ELF-1 (cell line): Measurements from ENCODE around the gene EEF2K.

Experiments used
- DNase-seq: peaks from one replicate; pipeline ENCODE4 v3.0.0-alpha.2; 2016; ENCODE audit warnings: low read depth, low spot score

The EEF2K gene

DNA sequence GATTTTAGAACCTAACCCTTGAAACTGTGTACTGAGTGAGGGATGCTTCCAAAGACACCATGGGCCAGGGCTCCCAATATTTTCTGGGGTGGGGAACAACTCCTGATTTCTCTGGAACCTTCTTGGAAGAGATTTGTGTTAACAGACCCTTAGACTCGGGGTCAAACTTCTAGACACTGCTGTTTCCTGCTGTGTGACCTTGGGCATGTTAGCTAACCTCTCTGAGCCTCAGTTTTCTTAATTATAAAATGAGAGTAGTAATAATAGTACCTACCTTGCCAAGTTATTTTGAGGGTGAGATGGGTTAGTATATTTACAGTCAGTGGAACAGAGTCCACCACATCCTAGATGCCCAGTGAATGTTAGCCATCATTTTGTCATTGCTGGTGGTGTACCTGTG lies 109.9 kb downstream of the EEF2K start:
- DNase-seq, result no peak

DNA sequence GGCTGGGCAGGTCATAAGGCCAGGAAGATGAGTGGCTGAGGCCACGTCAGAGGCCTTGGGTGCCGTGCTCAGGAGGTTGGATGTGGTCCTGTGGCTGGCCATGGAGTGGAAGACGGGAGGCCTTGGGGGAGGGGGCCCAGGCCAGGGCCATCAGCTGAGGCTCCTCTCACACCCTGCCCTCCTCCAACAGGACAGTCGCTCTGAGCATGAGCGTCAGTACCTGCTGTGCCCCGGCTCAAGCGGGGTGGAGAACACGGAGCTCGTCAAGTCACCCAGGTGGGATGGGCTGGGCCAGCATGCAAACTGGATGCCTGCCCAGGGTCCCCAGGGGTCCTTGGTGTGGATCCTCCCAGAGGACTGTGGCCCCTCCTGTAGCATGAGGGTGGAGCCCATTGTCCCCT lies 110.3 kb downstream of the EEF2K start:
- DNase-seq, result no peak

DNA sequence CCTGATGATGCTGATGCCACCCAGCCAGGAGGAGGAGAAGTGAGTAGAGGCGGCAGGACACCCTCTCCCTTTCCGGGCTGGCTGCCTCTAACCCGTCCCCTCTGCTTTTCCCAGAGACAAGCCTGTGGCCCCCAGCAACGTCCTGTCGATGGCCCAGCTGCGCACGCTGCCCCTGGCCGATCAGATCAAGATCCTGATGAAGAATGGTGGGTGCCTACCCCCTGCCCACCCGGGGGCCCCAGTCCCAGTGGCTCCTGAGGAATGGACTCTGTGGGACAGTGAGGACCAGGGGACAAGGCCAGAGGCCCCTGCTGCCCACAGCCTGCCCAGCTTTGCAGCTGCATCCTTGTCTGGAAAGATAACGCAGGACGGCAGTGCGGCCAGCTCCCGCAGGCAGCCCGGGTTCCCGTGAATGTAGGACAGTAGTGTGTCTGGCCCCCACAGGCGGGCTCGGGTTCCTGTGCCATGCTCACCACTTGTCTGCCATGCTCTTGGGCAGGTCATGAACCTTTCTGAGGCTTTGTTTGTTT lies 111.0 kb downstream of the EEF2K start:
- no peak for DNase-seq

DNA sequence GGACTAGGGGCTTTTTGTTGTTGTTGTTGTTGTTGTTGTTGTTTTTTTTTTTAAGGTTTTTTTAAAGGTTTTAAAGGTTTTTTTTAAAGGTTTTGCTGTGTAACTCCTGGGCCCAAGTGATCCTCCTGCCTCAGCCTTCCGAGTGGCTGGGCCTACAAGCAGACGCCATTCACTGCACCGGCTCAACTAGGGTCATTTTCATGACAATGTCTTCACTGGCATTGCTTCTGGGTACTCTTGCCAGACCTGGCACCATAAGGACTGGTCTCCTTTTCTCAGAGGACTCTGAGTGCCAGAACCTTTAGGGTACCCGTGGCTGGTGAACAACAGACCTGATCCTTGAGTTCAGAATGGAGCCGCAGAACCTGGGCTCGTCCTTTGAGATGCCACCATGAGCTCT lies 111.5 kb downstream of the EEF2K start:
- DNase-seq, result no peak

DNA sequence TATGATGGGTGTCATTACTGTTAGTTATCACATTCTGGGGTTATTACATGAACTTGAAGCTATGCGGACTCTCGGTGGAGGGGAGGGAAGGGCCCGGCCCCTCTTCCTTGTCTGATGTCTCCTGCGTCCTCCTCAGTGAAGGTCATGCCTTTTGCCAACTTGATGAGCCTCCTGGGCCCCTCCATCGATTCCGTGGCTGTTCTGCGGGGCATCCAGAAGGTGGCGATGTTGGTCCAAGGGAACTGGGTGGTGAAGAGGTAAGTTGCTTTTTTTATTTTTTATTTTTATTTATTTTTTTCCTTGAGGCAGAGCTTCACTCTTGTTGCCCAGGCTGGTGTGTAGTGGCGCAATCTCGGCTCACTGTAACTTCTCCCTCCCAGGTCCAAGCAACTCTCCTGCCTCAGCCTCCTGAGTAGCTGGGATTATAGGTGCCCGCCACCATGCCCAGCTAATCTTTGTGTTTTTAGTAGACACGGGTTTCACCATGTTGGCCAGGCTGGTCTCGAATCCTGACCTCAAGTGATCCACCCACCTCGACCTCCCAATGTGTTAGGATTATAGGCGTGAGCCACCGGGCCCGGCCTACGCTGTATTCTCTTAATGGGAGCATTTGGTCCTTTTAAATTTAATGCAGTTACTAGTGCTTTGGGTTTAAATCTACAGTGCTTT lies 112.7 kb downstream of the EEF2K start:
- DNase-seq, result peak; percentile 62

DNA sequence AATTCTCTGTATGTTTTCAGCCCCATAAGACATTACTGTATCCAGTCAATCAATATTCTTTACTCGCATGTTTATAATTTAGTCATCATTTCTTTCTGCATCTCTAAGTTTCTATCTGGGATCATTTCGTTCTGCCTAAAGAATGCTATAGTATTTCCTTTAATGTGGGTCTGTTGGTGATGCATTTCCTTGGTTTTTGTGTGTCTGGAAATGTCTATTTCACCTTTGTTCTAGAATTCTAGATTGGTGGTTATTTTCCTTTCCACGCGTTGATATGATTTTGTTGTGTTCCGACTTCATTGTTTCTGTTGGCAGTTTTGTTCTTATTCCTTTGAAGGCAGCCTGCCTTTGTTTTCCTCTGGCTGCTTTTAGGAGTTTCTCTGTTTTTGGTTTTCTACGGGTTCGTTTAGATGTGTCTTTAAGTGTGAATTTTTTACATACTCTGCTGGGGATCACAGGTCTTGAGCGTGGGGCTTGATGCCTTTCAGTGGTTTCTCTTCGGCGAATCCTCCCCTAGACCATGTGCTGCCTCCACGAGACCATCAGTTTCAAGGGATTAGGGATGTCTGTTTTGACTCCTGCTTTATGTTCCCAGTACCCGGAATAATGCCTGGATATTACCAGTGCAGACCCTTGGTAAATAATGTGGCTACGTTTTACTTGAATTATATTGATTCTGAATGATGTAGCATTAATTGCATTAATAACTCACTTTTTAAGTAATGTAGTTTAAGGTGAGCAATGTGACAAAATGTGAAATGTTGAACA lies 114.7 kb downstream of the EEF2K start:
- DNase-seq, result no peak

DNA sequence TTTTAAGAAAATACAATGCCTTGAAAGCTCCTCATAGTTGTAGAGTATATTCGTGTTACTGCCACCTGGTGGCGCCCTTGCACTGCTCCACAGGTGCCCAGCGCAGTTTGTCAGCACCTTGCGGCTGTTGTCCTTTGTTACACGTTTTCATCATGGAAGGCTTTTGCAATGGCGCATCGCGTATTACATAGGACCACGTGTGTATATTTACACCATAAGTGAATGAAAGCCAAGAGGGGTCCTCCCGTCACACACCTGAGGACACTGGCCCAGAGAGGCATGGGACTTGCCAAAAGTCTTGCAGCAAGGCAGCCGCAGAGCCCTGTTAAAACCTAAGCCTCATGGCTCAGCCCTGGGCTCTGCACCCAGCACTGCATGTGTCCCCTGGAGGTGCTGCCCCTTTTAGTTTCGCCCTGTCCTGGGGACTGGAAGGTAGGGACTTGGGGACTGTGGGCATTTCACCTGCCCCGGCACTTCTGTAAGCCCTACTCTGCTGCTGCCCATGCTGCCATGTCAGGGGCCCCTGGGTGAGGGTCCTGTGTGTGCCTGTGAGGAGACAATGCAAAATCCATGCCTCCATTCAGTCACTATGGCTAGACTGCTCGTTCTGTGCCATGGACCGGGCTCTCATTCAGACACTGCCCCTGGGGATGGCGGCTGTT lies 115.4 kb downstream of the EEF2K start:
- DNase-seq, result peak; percentile 53

DNA sequence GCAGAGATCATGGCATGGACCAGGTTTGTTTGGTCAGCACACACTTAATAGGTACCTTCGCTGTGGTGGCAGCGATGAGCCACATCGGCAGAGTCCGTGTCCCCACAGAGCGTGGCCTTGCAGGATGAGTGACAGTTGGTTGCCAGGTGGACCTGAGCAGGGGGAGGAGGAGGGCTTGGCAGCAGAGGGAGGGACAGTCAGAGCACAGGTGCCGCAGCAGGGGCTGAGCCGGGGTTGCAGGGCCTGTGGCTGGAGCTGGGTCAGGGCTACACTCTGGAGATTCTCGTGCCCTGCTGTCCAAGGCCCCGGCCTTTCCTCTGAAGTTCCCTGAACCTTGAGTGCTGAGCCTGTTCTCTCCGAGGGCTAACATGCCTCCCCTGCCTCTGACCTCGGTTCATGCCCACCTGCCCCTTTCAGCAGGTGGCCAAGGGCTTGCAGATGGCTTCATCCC lies 116.0 kb downstream of the EEF2K start:
- DNase-seq, result no peak

DNA sequence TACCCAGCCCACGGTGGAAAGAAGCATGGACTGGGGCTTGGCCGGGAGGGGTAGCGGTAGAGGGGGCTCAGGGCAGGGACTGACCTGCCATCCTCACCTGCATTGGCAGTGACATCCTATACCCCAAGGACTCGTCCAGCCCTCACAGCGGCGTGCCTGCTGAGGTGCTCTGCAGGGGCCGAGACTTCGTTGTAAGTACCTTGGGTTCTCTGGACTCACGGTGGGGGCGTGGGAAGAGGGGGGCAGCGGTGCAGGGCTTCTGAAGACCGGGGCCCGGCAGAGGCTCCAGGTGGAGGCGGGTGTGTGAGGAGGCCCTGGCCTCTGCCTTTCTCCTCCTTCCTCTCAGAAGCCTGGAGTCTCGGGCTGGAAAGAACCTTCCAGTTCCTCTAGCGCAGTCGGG lies 116.7 kb downstream of the EEF2K start:
- no peak for DNase-seq

DNA sequence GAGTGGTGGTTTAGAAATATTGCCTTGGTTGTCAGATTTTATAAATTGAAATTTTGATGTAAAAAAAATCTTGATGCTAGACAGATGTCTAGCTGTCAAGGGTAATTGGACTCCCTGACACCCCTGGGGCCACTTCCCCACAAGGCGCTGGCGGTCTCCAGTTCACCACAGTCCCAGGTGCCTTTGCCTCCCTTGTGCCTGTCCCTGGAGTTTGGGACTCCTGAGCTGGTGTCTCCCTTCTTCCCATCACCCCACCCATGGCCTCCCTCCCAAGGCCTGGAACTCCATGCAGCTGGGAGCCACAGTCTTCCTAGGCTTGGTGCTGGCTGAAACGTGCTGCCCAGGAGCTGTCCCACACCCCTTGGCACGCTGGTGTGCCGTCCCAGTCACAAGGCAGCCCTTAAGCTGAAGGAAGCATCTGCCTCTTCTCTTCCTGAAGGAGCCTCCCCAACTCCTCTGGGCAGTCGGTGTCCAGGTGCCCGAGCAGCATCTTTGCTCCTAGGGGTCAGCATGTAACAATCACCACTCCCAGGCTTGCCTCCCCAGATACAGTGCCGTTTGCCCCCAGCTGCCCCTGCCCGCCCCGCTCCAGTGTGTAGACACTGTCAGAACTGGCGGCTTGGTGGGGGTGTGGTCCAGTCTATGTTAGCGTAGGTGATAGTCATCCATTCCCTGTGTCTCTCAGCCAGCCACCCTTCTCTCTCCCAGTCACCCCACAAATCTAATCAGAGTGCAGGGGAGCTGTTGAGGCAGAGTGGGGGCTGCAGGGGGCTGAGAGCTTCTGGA lies 117.3 kb downstream of the EEF2K start:
- no peak for DNase-seq

DNA sequence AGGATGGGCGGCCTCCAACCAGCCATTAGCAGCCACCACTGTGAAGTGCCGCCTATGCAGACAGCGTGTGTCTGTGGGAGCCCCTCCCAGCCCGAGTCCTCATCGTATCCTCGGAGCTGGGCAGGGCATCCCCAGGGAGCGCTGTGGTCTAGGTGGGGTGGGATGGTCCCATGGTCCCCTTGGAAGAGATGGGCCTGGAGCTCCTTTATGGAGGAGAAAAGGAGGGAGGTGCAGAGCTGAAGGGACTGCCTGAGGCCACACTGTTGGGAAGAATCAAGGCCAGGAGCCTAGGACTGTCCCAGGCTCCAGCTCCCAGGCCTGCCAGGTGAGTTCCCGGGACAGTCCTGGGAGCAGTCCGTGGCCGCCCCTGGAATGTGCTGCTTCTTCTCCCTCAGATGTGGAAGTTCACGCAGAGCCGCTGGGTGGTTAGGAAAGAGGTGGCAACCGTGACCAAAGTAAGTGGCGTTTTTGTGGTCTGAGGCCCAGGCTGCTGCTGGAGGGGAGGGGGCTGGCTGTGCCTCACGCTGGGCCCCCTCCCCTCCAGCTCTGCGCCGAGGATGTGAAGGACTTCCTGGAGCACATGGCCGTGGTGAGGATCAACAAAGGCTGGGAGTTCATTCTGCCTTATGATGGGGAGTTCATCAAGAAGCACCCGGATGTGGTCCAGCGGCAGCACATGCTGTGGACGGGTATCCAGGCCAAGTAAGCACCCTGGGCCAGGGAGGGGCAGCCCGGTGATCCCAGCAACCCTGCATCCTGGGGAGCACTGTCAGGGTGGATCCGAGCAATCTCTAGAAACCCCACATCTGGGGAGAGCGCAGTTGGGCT lies 118.1 kb downstream of the EEF2K start:
- DNase-seq, result no peak

DNA sequence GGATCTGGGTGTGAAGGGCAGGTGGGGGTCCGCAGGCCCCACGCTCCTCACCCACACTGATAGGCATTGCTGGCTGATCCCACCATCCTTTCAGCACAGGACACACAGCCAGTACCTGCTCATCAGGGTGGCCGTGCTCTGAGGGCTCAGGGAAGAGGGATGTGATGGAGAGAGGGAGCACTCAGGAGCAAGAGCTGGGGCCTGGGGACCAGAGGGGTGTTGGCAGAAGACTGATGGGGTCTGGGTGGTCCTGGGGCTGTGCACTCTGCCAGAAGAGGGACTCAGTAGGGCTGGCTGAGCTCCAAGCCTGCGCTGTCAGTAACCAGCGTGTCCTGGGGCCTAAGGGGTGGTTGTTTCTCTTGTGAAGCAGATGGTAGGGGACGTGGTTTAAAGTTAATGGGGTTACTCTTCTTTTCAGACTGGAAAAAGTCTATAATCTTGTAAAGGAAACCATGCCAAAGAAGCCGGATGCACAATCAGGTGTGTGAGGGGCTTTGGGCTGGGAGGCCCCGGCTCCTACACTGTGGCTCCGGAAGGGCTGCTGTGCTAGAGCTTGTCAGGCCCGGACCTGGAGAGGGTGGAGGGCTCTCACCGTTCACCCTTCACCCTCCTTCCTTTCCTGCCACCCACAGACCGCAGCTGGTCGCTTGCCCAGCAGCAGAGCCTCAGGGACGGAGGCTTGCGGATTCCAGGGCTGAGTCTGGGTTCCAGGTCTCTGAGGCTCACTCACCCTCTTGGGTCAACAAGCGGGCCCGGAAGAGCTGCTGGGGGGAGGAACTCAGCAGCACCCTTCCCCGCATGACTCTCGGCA lies 118.9 kb downstream of the EEF2K start:
- DNase-seq, result no peak

DNA sequence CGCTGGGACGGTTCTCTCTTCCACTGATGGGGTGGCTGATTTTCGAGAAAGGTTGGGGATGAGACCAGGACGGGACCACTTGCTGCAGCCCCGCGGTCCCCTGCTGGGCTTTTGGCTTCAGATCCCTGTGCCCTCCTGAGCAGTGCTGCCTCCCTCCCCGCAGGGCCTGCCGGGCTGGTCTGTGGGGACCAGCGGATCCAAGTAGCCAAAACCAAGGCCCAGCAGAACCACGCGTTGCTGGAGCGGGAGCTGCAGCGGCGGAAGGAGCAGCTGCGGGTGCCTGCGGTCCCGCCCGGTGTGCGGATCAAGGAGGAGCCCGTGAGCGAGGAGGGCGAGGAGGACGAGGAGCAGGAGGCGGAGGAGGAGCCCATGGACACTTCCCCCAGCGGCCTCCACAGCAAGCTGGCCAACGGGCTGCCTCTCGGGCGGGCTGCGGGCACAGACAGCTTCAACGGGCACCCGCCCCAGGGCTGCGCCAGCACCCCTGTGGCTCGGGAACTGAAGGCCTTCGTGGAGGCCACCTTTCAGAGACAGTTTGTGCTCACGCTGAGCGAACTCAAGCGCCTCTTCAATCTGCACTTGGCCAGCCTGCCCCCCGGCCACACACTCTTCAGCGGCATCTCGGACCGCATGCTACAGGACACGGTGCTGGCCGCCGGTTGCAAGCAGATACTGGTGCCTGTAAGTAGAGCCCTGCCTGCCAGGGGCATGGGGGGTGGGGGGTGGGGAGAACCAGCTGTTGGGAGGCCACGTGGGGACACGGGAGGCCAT lies 119.7 kb downstream of the EEF2K start:
- DNase-seq, result no peak

DNA sequence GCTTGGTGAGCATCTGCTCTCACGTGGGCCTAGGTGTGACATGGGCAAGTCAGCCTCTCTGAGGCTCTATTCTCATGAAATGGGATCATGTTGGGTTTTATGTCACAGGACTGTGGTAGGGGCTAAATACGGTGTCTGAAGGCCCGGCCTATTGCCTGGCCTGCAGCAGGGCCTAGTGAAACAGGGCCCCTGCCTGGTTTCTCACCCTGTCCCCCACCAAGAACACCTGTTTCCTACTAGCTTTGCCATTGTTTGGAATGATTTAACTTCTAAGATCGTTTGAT lies 120.2 kb downstream of the EEF2K start:
- no peak for DNase-seq

DNA sequence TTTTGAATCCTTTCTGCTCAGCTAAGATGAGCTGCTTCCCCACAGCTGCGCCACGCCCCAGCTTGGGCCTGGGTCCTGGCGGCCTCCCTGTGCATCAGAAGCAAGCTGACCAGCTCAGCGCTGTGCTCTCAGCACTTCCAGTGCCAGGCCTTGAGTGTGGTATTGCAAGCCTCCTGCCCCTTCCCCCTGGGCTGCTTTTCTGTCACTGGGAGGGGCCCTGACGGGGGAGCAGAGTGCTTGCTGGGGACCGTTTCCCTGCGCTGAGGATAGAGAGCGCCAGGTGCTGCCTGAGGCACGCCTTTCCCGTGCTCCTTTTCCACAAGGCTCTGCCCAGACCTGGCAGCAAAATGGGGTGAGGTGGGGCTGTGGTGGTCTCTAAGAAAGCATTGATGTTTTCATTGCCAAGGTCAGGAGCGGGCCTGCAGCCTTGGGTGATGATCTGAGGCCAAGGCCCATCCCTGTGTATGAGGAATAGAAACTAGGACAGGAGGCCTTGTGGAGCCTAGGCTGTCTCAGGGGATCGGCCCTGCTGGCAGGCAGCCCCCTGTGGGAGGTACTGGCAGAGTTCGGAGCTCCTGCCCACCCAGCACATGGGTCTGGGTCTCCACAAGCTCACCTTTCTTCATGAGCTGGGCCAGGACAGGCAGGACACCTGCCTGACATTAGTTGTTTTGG lies 120.8 kb downstream of the EEF2K start:
- no peak for DNase-seq

DNA sequence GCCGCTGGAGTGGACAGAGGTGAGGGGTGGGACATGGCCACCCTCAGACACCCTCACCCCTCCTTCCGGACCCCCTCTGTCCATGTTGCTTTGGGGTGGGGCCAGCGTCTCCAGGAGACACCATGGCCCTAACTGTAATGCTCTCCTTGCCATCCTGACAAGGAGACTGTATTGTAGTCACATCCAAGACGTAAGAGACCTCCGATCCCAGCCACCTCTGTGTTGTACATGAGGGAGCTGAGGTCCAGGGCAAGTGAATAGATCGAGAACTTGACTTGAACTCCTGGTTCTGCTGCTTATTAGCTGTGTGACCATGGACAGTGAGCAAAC lies 121.3 kb downstream of the EEF2K start:
- no peak for DNase-seq

DNA sequence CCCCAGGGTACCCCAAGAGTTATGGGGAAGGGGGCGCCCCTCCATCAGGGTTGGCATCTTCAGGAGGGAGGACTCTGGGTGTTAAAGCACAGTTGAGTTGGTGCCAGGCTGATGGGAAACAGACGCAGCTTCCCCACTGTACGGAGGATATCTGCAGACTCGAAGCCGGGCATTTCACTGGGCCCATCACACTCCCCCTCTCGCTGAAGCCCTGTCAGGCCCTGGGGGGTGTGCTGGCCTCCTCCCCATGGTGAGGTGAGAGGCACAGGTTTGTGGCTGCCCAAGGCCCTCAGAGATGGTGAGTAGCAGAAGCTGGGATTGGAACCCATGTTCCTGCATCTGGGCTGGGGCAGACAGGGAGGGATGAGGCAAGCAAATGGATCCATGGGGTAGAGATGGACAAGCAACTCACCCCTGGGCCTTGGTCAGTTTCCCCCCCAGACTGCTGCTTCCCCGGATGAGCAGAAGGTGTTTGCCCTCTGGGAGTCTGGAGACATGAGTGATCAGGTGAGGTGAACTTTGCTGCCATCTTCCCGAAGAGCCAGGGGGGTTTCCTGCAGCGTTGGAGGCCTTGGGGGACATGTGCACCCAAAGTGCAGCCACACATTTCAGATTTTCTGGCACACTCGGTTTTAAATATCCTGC lies 122.1 kb downstream of the EEF2K start:
- DNase-seq, result no peak

DNA sequence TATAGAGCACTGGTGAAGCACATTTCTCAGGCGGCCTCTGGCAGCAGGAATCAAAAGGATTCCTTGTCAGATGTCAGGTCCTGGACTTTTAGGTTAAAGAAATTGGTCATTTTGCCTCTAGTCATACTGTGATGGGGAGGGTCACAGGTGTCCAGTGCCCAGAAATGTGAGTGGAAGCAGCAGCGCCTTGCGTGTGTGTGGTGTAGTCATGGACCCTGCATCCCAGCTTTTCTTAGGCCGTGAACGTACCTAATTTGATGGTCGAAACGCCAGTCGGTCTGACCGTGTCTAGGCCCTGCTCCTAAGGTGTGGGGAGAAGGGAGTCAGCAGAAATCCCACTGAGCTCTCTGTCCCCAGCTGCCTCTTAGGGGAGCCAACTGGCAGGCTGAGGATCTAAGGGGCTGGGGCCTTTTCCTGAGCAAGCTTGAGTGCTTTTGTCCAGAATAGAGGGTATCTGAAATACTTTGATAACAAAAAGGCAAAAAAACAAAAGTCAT lies 123.2 kb downstream of the EEF2K start:
- no peak for DNase-seq
